ENCODE data around the gene CAMTA1. TPM values are rescaled to one million over a fixed set of nuclear protein-coding genes. Genes with fewer than 3 reads are reported as not detected.

Gene CAMTA1
- polyA plus RNA-seq, 1 donor from 2014 or later = 162 TPM

GRCh38 chr1:7032992-7033391 is 247.7 kb downstream of the CAMTA1 start:
- Histone ChIP-seq H3K9me3 (ENCODE audit: low read length) (no peaks in the 10 kb centered on the region), H3K27ac (ENCODE audit: low read length) (no peak overlapping the region), H3K27me3 (ENCODE audit: insufficient read depth, low read depth, low read length) (no peaks in the 10 kb centered on the region), H3K4me2 (ENCODE audit: low read length) (no peak overlapping the region), H3F3A (ENCODE audit: insufficient read depth, low read length, poor library complexity, severe bottlenecking) (no peaks in the 10 kb centered on the region), H3K79me2 (replicated peaks; ENCODE audit: insufficient read depth, low read length) (no peaks in the 10 kb centered on the region), H4K20me1 (ENCODE audit: insufficient read depth) (no peaks in the 10 kb centered on the region), H3K4me3 (ENCODE audit: low read length) (no peak overlapping the region), H3K9ac (ENCODE audit: low read length) (no peak overlapping the region), H3K9me2 (ENCODE audit: insufficient read depth, low read length) (no peaks in the 10 kb centered on the region), H2AFZ (ENCODE audit: low read depth, low read length) (no peak overlapping the region), H3K36me3 (ENCODE audit: insufficient read depth, low read length) (no peaks in the 10 kb centered on the region)
- no peak for TF ChIP-seq CTCF (IDR thresholded peaks at IDR 0.05; ENCODE audit: poor library complexity, severe bottlenecking)
- TF ChIP-seq RAD21 (conservative IDR thresholded peaks at IDR 0.05) = no peak
- TF ChIP-seq EP300 (conservative IDR thresholded peaks at IDR 0.05; ENCODE audit: poor library complexity, severe bottlenecking) = no peak
- no peak for TF ChIP-seq SMC3 (conservative IDR thresholded peaks at IDR 0.05; ENCODE audit: poor library complexity)
- no peak for TF ChIP-seq MXI1 (conservative IDR thresholded peaks at IDR 0.05; ENCODE audit: poor library complexity, severe bottlenecking)
- no peak for TF ChIP-seq REST (IDR thresholded peaks at IDR 0.05; ENCODE audit: borderline replicate concordance)
- TF ChIP-seq EZH2 (IDR thresholded peaks at IDR 0.05; ENCODE audit: borderline replicate concordance, insufficient read depth, low read length, poor library complexity, severe bottlenecking) = no peak
- TF ChIP-seq POLR2AphosphoS5 (IDR thresholded peaks at IDR 0.05) = no peak
- no peak for TF ChIP-seq TAF1 (IDR thresholded peaks at IDR 0.05; ENCODE audit: low read depth)

GRCh38 chr1:7036386-7036785 is 251.1 kb downstream of the CAMTA1 start:
- no peak overlapping the region for H3K27ac ChIP-seq (ENCODE audit: low read length)
- H3K27me3 ChIP-seq (ENCODE audit: insufficient read depth, low read depth, low read length) = no peaks in the 10 kb centered on the region
- H3K4me2 ChIP-seq (ENCODE audit: low read length) = no peak overlapping the region
- H3K9me2 ChIP-seq (ENCODE audit: insufficient read depth, low read length) = no peaks in the 10 kb centered on the region
- H3K36me3 ChIP-seq (ENCODE audit: insufficient read depth, low read length) = no peaks in the 10 kb centered on the region
- H3K9me3 ChIP-seq (ENCODE audit: low read length) = no peaks in the 10 kb centered on the region
- H2AFZ ChIP-seq (ENCODE audit: low read depth, low read length) = no peak overlapping the region
- no peak for TF ChIP-seq EP300 (conservative IDR thresholded peaks at IDR 0.05; ENCODE audit: poor library complexity, severe bottlenecking)
- TF ChIP-seq TAF1 (IDR thresholded peaks at IDR 0.05; ENCODE audit: low read depth) = no peak
- TF ChIP-seq CTCF (IDR thresholded peaks at IDR 0.05; ENCODE audit: poor library complexity, severe bottlenecking) = no peak
- no peak for TF ChIP-seq RAD21 (conservative IDR thresholded peaks at IDR 0.05)
- TF ChIP-seq EZH2 (IDR thresholded peaks at IDR 0.05; ENCODE audit: borderline replicate concordance, insufficient read depth, low read length, poor library complexity, severe bottlenecking) = no peak
- TF ChIP-seq SMC3 (conservative IDR thresholded peaks at IDR 0.05; ENCODE audit: poor library complexity) = no peak
- no peak for TF ChIP-seq POLR2AphosphoS5 (IDR thresholded peaks at IDR 0.05)
- no peak overlapping the region for H3K4me3 ChIP-seq (ENCODE audit: low read length)
- no peaks in the 10 kb centered on the region for H3K79me2 ChIP-seq (replicated peaks; ENCODE audit: insufficient read depth, low read length)
- no peak overlapping the region for H3K9ac ChIP-seq (ENCODE audit: low read length)
- no peaks in the 10 kb centered on the region for H4K20me1 ChIP-seq (ENCODE audit: insufficient read depth)
- H3F3A ChIP-seq (ENCODE audit: insufficient read depth, low read length, poor library complexity, severe bottlenecking) = no peaks in the 10 kb centered on the region

Data from neural cell (in vitro differentiated cells).